T-helper 2 cell treated with Interferon-gamma antibody and Interleukin-4, amounts not matched to agents 100 ng/mL and 5 ng/mL, for 36 hours (primary cell): ENCODE results near the gene REPIN1. TPM values are rescaled to one million over a fixed set of nuclear protein-coding genes. Genes with fewer than 3 reads are reported as not detected.

Experiments used
- intact Hi-C: fragments of 100-400 bp; cut with micrococcal nuclease; formaldehyde crosslinking; loops from one replicate; pipeline ENCODE4 v1.15.1; 2023
- total RNA-seq: library from RNA; stranded (reverse); gene quantifications from 2 replicates; pipeline ENCODE4 v1.2.3, GENCODE V29; 2022

The REPIN1 gene
- total RNA-seq, 1 donor from 2014 or later = 58.2 TPM

DNA sequence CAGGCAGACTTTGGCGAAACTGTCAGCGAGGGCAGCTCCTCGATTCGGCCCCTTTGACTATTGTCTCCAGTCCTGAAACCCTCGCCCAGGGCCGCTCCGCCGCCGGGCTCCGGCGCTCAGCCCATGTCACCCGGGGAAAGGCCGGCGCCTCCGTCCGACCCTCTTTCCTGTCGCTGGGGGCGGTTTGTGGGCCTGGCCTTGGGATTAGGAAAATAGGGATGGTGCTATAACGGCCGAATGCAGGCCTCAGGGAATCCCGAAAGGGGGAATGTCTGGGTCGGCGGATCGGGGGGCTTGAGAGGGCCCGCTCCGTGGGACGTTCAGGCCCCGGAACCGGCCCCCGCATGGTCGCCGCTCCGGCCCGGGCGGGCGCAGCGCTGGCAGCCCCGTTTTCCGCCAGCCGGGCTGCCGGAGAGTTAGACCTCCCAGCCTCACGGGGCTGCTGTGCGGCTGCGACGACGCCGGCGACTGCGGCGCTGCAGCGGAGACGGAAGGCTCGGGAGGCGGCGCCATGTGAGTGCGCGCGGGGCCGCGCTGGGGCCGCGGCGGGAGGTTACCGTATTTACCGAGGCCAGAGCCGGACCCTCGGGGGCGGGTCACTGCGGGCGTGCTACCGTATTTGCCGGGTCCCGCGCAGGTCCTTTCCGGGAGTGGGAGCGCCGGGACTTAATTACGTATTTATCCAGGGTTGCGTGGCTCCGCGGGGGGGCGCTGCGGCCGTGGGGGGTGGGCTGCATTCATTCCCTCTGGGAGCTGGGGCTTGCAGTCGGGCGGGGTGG lies 36.4 kb downstream of the REPIN1 start:
- intact Hi-C loops = loop anchor here (1.0 to 2.0 kb wide), 5 partner anchors 16 to 82 kb away; partner anchors contain the start of genes ACTR3C, LRRC61, REPIN1 and ZNF775

- intact Hi-C loops = loop anchor here (1.0 to 2.0 kb wide), 5 partner anchors 16 to 83 kb away; partner anchors contain the start of genes ACTR3C, LRRC61, REPIN1 and ZNF775
Observed at GRCh38 chr7:150405584-150406311, 37.1 kb downstream of the REPIN1 start.

DNA sequence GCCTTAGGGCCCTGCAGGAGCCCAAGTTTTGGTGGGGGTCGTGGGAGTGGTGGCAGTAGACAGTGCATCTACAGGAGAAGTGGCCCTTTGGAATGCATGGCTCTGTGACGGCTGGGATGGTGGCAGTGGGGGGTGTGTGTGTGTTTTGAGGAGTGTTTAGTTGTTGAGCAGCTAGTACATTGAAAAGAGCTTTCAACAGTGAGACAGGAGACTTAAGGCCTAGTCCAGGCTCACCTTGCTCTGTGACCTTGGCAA lies 37.6 kb downstream of the REPIN1 start:
- intact Hi-C loops = no loop called here

GRCh38 chr7:150406567-150407421 lies 38.2 kb downstream of the REPIN1 start:
- intact Hi-C loops = no loop called here

DNA sequence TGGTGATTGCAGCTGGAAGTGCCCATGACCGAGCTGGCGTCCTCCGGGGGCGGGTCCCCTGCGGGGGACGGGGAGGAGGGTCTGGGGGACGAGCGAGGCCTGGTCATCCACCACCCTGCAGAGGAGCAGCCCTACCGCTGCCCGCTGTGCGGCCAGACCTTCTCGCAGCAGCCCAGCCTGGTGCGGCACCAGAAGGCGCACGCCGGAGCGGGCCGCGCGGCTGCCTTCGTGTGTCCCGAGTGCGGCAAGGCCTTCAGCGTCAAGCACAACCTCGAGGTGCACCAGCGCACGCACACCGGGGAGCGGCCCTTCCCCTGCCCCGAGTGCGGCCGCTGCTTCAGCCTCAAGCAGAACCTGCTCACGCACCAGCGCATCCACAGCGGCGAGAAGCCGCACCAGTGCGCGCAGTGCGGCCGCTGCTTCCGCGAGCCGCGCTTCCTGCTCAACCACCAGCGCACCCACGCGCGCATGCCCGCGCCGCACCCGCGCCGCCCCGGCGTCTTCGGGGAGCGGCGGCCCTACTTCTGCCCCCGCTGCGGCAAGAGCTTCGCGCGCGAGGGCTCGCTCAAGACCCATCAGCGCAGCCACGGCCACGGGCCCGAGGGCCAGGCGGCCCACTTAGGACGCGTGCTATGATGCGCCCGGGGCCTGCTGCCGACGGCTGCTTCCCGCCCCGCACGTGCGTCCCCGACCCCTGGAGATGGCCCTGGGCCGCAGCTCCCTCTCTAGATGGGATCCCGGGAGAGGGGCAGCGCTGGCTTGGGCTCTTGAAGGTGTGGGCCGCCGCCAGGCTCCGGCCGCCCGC lies 39.2 kb downstream of the REPIN1 start:
- intact Hi-C loops = no loop called here

GRCh38 chr7:150408393-150409299 lies 40.0 kb downstream of the REPIN1 start:
- intact Hi-C loops = no loop called here

- intact Hi-C loops = no loop called here
Observed at GRCh38 chr7:150409300-150410030, 40.8 kb downstream of the REPIN1 start.

- intact Hi-C loops = no loop called here
Observed at GRCh38 chr7:150410131-150410530, 41.5 kb downstream of the REPIN1 start.

DNA sequence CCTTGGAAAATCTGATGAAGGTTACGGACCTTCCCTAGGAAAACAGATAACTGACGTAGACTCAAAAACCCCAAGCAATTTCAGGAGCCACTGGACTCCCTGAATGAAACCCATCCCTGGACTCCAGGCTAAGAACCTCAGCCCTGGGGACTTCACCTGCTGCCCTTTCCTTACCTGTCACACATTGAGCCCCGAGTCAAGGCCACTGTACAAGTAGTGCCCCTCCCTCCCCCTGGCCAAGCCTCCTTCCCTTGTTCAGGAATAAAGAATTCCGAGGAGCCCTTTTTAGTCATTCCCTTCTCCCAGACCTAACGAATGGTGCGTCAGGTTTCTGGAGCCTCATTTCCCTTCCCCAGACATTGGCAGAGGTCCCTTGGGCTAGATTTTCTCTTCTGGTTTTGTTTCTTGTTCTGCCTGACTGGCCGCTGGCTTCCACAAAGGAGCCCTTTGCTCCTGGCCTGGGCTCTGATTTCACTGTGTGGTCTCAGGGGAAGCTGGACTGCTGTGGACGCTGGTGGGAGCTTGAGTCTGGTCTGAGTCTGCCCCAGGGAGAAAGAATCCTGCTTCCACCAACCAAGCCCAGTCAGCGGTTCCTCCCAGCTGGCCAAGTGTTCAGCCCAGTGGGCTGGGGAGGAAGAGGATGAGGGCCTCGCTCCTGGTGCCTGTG lies 42.2 kb downstream of the REPIN1 start:
- intact Hi-C loops = no loop called here

DNA sequence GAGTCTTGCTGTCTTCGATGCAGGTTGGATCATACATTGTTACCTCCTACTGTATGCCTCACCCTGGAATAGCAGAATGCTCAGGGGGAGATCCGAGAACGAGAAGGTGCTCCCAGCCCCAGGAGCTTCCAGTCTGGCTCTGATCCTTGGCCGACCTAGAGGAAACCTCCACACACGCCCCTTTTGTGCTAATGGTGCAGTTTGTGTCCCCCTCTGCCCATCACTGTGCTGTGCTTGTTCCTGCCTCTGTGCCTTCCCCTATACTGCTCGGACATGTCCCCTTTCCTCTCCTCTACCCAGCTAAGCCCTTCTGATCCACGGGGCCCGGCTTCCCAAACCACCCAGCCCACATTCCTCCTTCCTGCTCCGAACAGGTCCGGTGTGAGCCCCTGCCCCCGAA lies 43.0 kb downstream of the REPIN1 start:
- intact Hi-C loops = no loop called here

DNA sequence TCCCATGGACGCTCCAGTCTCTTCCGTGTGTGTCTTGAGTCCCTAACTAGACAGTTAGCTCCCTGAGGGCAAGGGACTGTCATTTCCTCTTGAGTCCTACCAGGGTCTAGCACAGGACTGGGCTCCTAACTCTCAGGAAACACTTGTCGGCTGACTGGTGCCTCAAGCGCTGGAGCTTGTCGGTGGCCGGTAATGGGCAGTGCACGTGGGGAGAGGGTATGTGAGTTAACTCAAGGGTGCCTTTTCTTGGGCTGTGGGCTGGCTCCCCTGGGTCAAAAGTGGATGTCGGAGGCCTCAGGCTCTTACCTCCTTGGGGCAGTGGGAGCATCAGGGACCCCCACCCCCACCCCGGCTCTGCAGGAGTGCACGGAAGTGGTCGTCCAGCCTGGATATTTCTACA lies 43.4 kb downstream of the REPIN1 start:
- intact Hi-C loops = no loop called here

DNA sequence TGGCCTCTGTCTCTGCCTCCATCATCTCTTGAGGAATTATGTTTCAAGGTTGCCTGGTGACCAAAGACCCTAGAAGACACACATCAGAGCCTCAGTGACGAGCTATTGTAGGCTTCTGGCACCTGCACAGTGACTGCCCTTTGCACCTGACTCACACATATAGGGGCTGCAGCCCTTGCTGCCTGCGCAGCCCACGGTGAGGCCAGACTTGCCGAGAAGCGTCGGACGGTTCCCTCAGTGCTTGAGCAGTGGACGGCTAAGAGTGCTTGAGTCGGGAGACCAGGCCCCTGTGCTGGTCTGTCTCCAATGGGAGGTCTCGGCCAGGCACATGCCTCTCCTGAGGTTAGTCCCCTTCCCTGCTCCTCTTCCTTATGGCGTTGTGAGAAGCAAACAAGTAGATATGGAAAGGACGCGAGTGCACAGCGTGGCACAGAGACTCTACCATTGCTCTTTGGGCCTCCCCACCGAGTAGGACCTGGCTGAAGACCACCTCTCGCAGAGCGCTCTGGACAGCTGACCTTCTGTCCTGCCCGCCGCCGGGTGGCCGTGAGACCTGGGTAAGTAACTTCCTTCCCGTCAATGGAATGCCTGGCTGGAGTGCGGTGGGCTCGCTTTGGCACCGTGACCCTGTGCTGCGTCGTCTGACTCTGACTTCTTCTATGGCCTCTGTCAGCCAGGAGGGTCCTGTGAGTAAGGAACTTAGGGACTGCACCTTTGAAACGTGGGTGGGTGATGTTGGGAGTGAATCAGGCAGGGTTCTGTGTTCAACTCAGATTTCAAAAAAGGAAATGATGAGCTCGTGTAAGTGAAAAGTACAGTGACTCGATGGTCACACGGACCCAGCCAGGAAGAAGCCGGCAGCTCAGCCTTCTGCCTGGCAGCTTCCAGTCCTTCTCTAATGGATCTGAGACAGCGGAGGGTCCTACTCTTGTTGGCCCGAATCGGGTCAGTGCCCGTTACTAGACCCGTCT lies 44.2 kb downstream of the REPIN1 start:
- intact Hi-C loops = no loop called here

DNA sequence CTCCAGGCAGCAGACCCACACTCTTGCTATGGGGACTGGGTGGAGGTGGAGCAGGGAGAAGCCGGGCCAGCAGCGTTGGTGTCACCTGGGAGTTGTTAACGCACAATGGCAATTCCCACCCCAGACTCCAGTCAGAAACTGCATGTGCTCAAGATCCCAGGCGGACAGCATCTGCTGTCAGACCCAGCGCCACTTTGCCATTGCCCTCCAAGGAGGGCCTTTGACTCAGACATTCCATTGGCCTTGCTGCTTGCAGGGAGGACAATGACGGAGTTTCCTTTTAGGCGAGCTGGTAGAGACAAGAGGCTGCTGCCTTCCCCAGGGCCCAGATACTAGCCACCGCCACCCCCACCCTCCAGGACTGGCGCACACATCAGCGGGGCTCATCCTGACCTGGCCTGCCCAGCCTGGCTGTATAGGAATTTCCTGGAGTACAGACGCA lies 45.0 kb downstream of the REPIN1 start:
- intact Hi-C loops = no loop called here

DNA sequence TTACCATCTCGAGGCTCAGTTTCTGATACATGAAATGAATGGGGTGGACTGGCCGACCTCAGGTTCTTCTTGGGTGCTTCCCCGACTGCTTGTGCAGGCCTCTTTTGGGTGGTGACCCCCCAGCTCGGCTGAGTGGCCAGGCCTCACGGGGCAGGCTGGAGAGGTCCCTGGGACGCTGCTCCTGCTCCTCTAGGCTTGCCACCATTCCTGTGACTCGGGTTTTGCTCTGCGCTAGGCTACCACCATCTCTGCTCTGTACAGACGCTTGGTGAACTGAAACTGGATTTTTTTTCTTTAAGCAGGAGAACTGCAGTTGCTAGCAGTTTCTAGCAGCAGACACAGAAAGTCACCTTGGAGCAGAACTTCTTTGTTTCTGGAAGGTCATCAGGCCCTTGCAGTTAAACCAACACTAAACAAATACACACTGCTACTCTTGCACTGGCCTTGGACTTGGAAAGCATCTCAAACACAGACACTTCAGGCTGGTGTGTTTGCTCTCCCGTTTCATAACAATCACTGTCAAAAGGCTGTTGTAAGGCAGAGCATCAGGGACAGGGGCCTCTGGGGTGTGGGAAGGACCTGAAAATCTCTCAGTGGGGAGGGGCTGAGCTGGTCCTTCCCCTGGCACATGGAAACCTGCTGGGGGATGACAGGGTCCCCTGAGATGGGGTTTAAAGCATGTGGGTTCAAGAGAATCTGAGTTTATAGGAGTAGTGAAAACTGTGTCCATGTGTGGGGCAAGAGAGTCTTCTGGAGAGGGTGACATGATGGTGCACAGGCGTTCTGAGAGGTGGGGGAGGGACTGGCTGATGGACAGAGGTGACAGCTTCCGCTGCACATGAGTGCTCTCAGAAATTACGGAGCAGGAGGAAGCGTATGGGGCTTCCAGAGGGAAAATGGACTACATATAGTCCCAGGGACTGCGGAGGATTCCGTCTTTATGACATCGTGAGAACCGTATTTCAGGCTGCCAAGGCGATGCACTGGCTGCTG lies 46.8 kb downstream of the REPIN1 start:
- intact Hi-C loops = no loop called here

DNA sequence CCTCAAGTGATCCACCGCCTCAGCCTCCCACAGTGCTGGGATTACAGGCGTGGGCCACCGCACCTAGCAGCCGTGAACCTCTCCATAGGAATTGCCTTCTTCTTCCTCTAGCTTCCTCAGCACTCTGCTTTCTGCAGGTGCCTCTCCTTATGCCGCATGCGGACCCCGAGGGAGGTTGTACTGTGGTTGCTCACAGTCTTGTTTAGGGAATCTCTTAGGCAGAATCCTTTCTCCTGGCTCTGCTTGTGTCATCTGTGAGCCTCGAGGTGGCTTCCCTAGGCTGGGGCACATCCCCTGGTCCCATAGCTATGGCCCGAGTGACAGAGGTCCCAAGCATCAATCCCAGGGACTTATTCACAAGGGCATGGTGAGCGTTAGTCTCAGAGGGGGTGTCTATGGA lies 48.6 kb downstream of the REPIN1 start:
- intact Hi-C loops = no loop called here

GRCh38 chr7:150417863-150418262 lies 49.2 kb downstream of the REPIN1 start:
- intact Hi-C loops = no loop called here
